Hypothalamus (tissue), 51 donors: ENCODE measurements around the gene ZMYND19.
"Not testable (repeated sequence)": the region's sequence is repeated elsewhere in the genome, so short reads cannot be mapped to it uniquely, and the experiment has no call there.

Experiments used
- DNase-seq, 51 donors: peaks; one replicate each; lab custom pipeline; 2025; lab: John Stamatoyannopoulos, UW

The ZMYND19 gene

GRCh38 chr9:137534256-137535119 lies 55.8 kb downstream of the ZMYND19 start:
- peak in 4 of 51 donors; percentile 10 to 34 (median 21) for DNase-seq

GRCh38 chr9:137532891-137533468 lies 57.3 kb downstream of the ZMYND19 start:
- DNase-seq, result not testable (repeated sequence)
